Body of pancreas (tissue), 4 donors: ENCODE measurements around the gene CRYAA.
A peak's percentile ranks its signal among the peaks of the same experiment; 100 is the strongest.

Experiments
- POLR2A ChIP-seq, 3 donors: fragments of 450-650 bp; IDR thresholded peaks; one replicate each; pipeline ENCODE4 v1.6.1; 2016; ENCODE audit warnings: antibody characterized with exemption in 3 of 3, mild to moderate bottlenecking in 2 of 3
- TF ChIP-seq, protein P1 (sequence below), 7 experiments: fragments of 450-650 bp in 4 of 7; fragments of 200-600 bp in 3 of 7; sonication (generic) in 3 of 7; IDR thresholded peaks; one replicate each; pipeline ENCODE4 v1.5.1; 2016 to 2019; ENCODE audit warnings: antibody characterized with exemption in 7 of 7

GRCh38 chr21:43196826-43197225, 28.0 kb downstream of the CRYAA start:
- TF ChIP-seq, protein P1, sequence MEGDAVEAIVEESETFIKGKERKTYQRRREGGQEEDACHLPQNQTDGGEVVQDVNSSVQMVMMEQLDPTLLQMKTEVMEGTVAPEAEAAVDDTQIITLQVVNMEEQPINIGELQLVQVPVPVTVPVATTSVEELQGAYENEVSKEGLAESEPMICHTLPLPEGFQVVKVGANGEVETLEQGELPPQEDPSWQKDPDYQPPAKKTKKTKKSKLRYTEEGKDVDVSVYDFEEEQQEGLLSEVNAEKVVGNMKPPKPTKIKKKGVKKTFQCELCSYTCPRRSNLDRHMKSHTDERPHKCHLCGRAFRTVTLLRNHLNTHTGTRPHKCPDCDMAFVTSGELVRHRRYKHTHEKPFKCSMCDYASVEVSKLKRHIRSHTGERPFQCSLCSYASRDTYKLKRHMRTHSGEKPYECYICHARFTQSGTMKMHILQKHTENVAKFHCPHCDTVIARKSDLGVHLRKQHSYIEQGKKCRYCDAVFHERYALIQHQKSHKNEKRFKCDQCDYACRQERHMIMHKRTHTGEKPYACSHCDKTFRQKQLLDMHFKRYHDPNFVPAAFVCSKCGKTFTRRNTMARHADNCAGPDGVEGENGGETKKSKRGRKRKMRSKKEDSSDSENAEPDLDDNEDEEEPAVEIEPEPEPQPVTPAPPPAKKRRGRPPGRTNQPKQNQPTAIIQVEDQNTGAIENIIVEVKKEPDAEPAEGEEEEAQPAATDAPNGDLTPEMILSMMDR (IDR thresholded peaks at IDR 0.05): no peak
- peak in 1 of 3 donors; percentile 22 for TF ChIP-seq POLR2A (IDR thresholded peaks at IDR 0.05)
